ENCODE measurements around the gene TSNAX.

The TSNAX gene

DNA sequence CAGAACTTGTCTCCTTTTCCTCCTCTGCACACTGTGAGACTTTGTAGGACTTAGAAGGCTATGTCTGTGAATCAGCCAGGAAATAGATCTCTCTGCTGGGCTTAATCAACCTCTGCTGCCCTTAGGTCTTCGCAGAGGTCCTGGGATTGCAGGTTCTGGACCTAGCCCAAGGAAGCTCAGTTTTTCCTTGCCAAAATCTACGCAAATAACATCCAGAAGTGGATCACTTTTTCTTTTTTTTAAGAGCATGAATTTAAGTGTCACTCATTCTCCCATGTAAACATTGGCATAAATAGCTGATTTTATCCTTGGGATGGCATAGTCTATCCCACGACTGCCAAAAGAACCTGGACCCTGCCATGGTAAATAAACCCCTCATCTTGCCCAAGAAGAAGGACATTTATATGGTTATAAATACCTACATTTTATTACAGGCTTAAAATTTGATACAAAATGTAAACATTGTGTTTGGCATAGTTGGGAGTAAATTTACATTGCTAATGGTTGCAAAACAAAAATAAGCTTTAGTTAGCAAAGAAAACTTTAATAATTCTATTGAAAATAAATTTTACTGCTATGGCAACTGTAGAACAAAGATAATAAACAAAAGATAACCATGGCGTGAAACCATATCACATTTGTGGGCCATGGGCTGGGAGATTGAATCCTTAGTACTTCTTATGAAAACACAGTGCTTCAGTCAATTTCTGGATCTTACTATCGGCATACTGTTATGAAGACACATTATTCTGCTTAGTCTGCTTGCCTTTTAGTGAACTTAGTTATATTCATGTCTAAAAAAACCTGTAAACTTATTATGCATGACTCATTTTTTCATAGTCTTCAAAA is 73.6 kb downstream of the TSNAX start:
- DNase-seq (ENCODE audit: low read depth), result no peak

GRCh38 chr1:231602673-231602984 is 74.2 kb downstream of the TSNAX start:
- DNase-seq (ENCODE audit: low read depth), result no peak

DNA sequence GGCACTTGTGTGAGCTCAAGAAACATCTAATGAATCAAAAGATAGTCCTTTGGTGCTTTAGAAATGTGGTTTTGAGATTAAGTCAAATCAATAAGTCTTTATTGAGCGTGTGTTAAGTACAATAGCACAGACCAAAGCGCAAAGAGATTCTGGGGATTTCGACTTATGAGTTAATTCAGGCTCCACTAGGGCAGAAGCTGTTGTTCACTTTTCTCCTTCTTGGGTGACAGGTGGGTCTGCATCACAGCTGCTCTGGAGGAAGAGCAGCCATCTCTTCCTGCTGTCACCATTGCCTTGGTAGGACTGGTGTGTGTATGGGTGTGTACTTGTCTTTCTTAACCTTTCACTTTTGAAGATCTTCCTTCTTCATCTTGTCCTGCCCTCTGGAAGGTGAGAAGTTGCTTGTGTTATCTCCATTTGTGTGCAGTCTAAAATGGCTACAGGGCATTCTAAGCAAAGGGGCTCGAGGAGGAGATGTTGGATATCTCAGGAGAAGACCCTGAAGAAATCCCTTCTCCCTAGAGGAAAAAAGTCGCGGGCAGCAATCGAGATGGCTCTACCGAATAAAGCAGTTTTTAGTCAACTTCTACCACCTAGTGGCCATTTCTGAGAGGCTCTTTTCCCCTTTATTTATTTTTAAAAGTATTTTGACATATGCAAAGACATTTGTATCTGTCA is 75.3 kb downstream of the TSNAX start:
- no peak for DNase-seq (ENCODE audit: low read depth)

GRCh38 chr1:231604276-231604621 is 75.8 kb downstream of the TSNAX start:
- no peak for DNase-seq (ENCODE audit: low read depth)

DNA sequence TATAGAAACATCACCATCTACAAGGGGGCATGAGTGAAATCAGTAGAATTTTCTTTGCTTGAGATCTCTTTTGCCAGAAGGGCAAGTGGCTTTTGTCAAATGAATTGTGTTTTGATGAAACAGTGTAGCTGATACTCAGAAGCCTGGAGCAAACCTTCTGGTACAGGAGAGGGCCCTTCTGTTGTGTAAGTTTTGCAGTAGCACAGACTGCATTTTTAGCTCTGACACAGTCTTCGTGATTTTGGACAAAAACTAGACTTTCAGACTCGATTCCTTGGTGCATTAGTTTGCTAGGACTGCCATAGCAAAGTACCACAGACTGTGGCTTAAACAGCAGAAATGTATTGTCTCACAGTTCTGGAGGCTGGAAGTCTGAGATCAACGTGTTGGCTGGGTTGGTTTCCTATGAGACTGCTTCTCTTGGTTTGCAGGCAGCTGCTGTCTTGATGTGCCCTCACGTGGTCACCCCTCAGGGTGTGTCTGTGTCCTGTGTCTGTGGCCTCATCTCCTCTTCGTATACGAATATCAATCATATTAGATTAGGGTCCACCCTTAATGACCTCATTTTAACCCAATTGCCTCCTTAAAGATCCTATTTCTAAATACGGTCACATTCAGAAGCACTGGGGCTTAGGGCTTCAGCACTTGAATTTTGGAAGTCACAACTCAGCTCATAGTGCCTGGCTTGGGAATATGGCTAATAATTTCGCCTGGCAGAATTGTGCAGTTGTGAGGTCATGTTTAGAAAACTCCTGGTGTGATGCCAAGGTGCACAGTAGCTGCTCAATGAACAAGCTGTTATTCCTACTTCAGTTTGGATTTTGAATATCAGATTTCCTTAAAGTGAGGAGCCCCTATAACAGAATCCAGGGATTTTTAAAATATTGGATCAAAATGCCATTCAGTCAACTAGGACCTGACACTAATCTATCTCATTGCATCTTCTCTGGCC is 77.0 kb downstream of the TSNAX start:
- no peak for DNase-seq (ENCODE audit: low read depth)

GRCh38 chr1:231606712-231607111 is 78.2 kb downstream of the TSNAX start:
- DNase-seq (ENCODE audit: low read depth), result no peak

GRCh38 chr1:231610388-231610787 is 81.9 kb downstream of the TSNAX start:
- no peak for DNase-seq (ENCODE audit: low read depth)

GRCh38 chr1:231611111-231611510 is 82.6 kb downstream of the TSNAX start:
- no peak for DNase-seq (ENCODE audit: low read depth)

GRCh38 chr1:231611851-231612250 is 83.4 kb downstream of the TSNAX start:
- DNase-seq (ENCODE audit: low read depth), result no peak

GRCh38 chr1:231612393-231613089 is 84.1 kb downstream of the TSNAX start:
- DNase-seq (ENCODE audit: low read depth), result no peak

- DNase-seq (ENCODE audit: low read depth), result no peak
Measured at GRCh38 chr1:231613419-231614349, 85.2 kb downstream of the TSNAX start.
